Measurements from ENCODE around the gene C14orf132.

- TF ChIP-seq CTCF (IDR thresholded peaks at IDR 0.05; ENCODE audit: insufficient read depth, low read depth, low read length) (no peak), EZH2 (IDR thresholded peaks at IDR 0.05; ENCODE audit: insufficient read depth, low read length) (no peak)
Measured at GRCh38 chr14:96131836-96132235, 92.7 kb downstream of the C14orf132 start.

All from astrocyte (in vitro differentiated cells and primary cell).